OCI-M2 (cell line): ENCODE results near the gene MSI1.

Source experiments
- DNase-seq: peaks from one replicate; lab custom pipeline; 2025; ENCODE audit not compliant: unreplicated experiment; lab: John Stamatoyannopoulos, UW

MSI1 gene

GRCh38 chr12:120324841-120325417 is 44.0 kb downstream of the MSI1 start:
- no peak for DNase-seq

GRCh38 chr12:120323772-120324171 is 45.2 kb downstream of the MSI1 start:
- no peak for DNase-seq

- no peak for DNase-seq
These were observed 47.4 kb downstream of the MSI1 start for GRCh38 chr12:120321382-120322202.

- peak; percentile 90 for DNase-seq
These were observed 51.5 kb downstream of the MSI1 start for GRCh38 chr12:120317224-120318105.

GRCh38 chr12:120316798-120317223 is 52.2 kb downstream of the MSI1 start:
- no peak for DNase-seq

- DNase-seq: no peak
These were observed 54.7 kb downstream of the MSI1 start for GRCh38 chr12:120314220-120314619.

GRCh38 chr12:120301962-120302815 is 66.8 kb downstream of the MSI1 start, which contains the start of gene SIRT4:
Gene SIRT4, plus strand, starts transcription at chr12:120302321. Its CDS starts 1,241 bp downstream, at chr12:120303562.
- DNase-seq: peak; percentile 63

GRCh38 chr12:120292661-120293531 is 76.1 kb downstream of the MSI1 start, which contains the start of gene RNU4-1:
Gene RNU4-1, minus strand, starts transcription at chr12:120293237.
- peak; percentile 86 for DNase-seq

GRCh38 chr12:120292411-120292660 is 76.6 kb downstream of the MSI1 start:
- no peak for DNase-seq
